Pons (tissue), 1 donor: ENCODE results near the gene PLS3.
"Not testable (repeated sequence)": the region's sequence is repeated elsewhere in the genome, so short reads cannot be mapped to it uniquely, and the experiment has no call there.

Experiments used
- DNase-seq: peaks from one replicate; pipeline ENCODE4 v3.0.0-alpha.2; 2016; ENCODE audit warnings: low spot score

The PLS3 gene

GRCh38 chrX:115560978-115561604, at the start of gene PLS3:
Gene PLS3, plus strand, starts transcription at chrX:115561174. Its CDS starts 49,077 bp downstream, at chrX:115610251.
- peak; percentile 76 for DNase-seq

GRCh38 chrX:115518113-115518512, 42.9 kb upstream of the PLS3 start:
- DNase-seq, result no peak

GRCh38 chrX:115521741-115522140, 39.2 kb upstream of the PLS3 start:
- no peak for DNase-seq

- DNase-seq, result no peak
Observed at GRCh38 chrX:115522952-115523351, 38.0 kb upstream of the PLS3 start.

GRCh38 chrX:115525486-115525885, 35.5 kb upstream of the PLS3 start:
- no peak for DNase-seq

GRCh38 chrX:115531818-115532403, 29.1 kb upstream of the PLS3 start:
- DNase-seq, result no peak

GRCh38 chrX:115533485-115533884, 27.5 kb upstream of the PLS3 start:
- no peak for DNase-seq

- DNase-seq, result no peak
Observed at GRCh38 chrX:115534383-115534782, 26.6 kb upstream of the PLS3 start.

GRCh38 chrX:115535421-115535820, 25.6 kb upstream of the PLS3 start:
- no peak for DNase-seq

GRCh38 chrX:115535844-115536243, 25.1 kb upstream of the PLS3 start:
- no peak for DNase-seq

- no peak for DNase-seq
Observed at GRCh38 chrX:115539841-115540240, 21.1 kb upstream of the PLS3 start.

- DNase-seq, result not testable (repeated sequence)
Observed at GRCh38 chrX:115541045-115541444, 19.9 kb upstream of the PLS3 start.

- DNase-seq, result no peak
Observed at GRCh38 chrX:115547448-115547847, 13.5 kb upstream of the PLS3 start.

- DNase-seq, result no peak
Observed at GRCh38 chrX:115549008-115549407, 12.0 kb upstream of the PLS3 start.

- peak; percentile 6 for DNase-seq
Observed at GRCh38 chrX:115553171-115553570, 7.8 kb upstream of the PLS3 start.

- DNase-seq, result no peak
Observed at GRCh38 chrX:115559672-115560071, 1.3 kb upstream of the PLS3 start.

- no peak for DNase-seq
Observed at GRCh38 chrX:115560211-115560977, 580 bp upstream of the PLS3 start.

- DNase-seq, result peak; percentile 17
Observed at GRCh38 chrX:115561605-115562479, 868 bp downstream of the PLS3 start.

GRCh38 chrX:115562480-115562847, 1.5 kb downstream of the PLS3 start:
- peak; percentile 59 for DNase-seq

- peak; percentile 26 for DNase-seq
Observed at GRCh38 chrX:115563633-115564162, 2.7 kb downstream of the PLS3 start.

GRCh38 chrX:115564243-115564642, 3.3 kb downstream of the PLS3 start:
- peak; percentile 28 for DNase-seq

- DNase-seq, result no peak
Observed at GRCh38 chrX:115565888-115566287, 4.9 kb downstream of the PLS3 start.
